H1 (cell line): ENCODE data around the gene GPR52.

ENCODE experiments used
- BCL11A ChIP-seq, 2 experiments: IDR thresholded peaks; one replicate each; pipeline ENCODE4 v1.6.1; 2011; ENCODE audit warnings: low read depth in 2 of 2, low read length in 2 of 2, mild to moderate bottlenecking in 2 of 2
- EGR1 ChIP-seq: IDR thresholded peaks from 2 replicates; pipeline ENCODE4 v1.6.1; 2011; ENCODE audit warnings: low read depth, low read length, borderline replicate concordance
- HDAC6 ChIP-seq: IDR thresholded peaks from one replicate; pipeline ENCODE4 v1.7.1; 2012; ENCODE audit warnings: low read depth, mild to moderate bottlenecking, inconsistent platforms, low read length, moderate library complexity
- JUND ChIP-seq: IDR thresholded peaks from 2 replicates; pipeline ENCODE4 v1.6.1; 2011; ENCODE audit warnings: mild to moderate bottlenecking, improper control_type of control experiment, low read length
- KDM4A ChIP-seq: IDR thresholded peaks from one replicate; pipeline ENCODE4 v1.7.1; 2012; ENCODE audit warnings: low read depth, mild to moderate bottlenecking, moderate library complexity, low read length, inconsistent platforms; ENCODE audit not compliant: severe bottlenecking
- POLR2AphosphoS5 ChIP-seq: IDR thresholded peaks from 2 replicates; pipeline ENCODE4 v1.6.1; 2011; ENCODE audit warnings: low read depth, low read length
- SP1 ChIP-seq: IDR thresholded peaks from 2 replicates; pipeline ENCODE4 v1.6.1; 2011; ENCODE audit warnings: low read depth, low read length
- SP2 ChIP-seq: IDR thresholded peaks from 2 replicates; pipeline ENCODE4 v1.6.1; 2012; ENCODE audit warnings: mild to moderate bottlenecking, low read length, inconsistent platforms
- TAF7 ChIP-seq: optimal IDR thresholded peaks from 2 replicates; pipeline ENCODE3; 2011; ENCODE audit warnings: low read depth, mild to moderate bottlenecking, inconsistent platforms, low read length, moderate library complexity, borderline replicate concordance
- YY1 ChIP-seq: IDR thresholded peaks from 2 replicates; pipeline ENCODE4 v1.6.1; 2011; ENCODE audit warnings: low read depth, mild to moderate bottlenecking, low read length
- TF ChIP-seq, protein P1 (sequence below): IDR thresholded peaks from 2 replicates; pipeline ENCODE4 v1.6.1; 2011; ENCODE audit warnings: low read depth, mild to moderate bottlenecking, low read length; ENCODE audit not compliant: insufficient read depth
- TF ChIP-seq, protein P2 (sequence below), 3 experiments: IDR thresholded peaks; 1 replicate in 2 of 3; 2 replicates in 1 of 3; pipeline versions ENCODE4 v1.5.1 to v1.6.1; 2011; ENCODE audit warnings: low read length in 3 of 3, mild to moderate bottlenecking in 3 of 3, inconsistent platforms in 2 of 3, low read depth in 1 of 3, moderate library complexity in 1 of 3; ENCODE audit not compliant: insufficient read depth in 1 of 3; ENCODE audit errors: control extremely low read depth in 1 of 3

DNA sequence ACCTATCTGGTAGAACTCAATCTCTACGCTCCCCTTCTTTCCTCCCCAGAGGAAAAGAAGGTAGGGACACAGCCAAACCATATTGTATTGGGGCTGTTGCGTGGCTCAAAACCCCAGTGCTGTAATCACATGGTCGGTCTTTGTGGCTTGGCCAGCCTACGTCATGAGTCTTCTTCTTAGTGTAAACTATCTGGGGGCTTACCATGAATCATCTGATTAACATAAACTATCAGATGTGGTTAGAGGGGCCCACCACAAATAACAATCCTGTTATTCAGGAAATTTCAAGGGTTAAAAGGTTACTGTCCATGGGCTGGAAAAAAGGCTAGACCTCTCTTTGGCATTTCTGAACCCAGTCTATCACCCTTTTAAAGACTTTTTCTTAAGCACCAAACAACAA, 49.5 kb upstream of the GPR52 start:
- no peak for TF ChIP-seq YY1
- TF ChIP-seq BCL11A (IDR thresholded peaks at IDR 0.05; ENCODE audit: low read depth in 2 of 2, low read length in 2 of 2) = no peak
- no peak for TF ChIP-seq KDM4A
- TF ChIP-seq, protein P1, sequence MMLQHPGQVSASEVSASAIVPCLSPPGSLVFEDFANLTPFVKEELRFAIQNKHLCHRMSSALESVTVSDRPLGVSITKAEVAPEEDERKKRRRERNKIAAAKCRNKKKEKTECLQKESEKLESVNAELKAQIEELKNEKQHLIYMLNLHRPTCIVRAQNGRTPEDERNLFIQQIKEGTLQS = no peak
- TF ChIP-seq EGR1 = no peak
- TF ChIP-seq HDAC6 = no peak
- TF ChIP-seq, protein P2, sequence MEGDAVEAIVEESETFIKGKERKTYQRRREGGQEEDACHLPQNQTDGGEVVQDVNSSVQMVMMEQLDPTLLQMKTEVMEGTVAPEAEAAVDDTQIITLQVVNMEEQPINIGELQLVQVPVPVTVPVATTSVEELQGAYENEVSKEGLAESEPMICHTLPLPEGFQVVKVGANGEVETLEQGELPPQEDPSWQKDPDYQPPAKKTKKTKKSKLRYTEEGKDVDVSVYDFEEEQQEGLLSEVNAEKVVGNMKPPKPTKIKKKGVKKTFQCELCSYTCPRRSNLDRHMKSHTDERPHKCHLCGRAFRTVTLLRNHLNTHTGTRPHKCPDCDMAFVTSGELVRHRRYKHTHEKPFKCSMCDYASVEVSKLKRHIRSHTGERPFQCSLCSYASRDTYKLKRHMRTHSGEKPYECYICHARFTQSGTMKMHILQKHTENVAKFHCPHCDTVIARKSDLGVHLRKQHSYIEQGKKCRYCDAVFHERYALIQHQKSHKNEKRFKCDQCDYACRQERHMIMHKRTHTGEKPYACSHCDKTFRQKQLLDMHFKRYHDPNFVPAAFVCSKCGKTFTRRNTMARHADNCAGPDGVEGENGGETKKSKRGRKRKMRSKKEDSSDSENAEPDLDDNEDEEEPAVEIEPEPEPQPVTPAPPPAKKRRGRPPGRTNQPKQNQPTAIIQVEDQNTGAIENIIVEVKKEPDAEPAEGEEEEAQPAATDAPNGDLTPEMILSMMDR (IDR thresholded peaks at IDR 0.05; ENCODE audit: control extremely low read depth in 1 of 3, insufficient read depth in 1 of 3, low read depth in 1 of 3, low read length in 3 of 3) = no peak
- no peak for TF ChIP-seq SP1
- TF ChIP-seq SP2 = no peak
- TF ChIP-seq TAF7 = no peak
- no peak for TF ChIP-seq JUND
- TF ChIP-seq POLR2AphosphoS5 = no peak
